H1 (cell line): ENCODE results near the gene LRP8. TPM values are rescaled to one million over a fixed set of nuclear protein-coding genes. Genes with fewer than 3 reads are reported as not detected.

Experiments used
- BACH1 ChIP-seq: IDR thresholded peaks from 2 replicates; pipeline ENCODE4 v1.6.1; 2012; ENCODE audit warnings: low read length, improper control_type of control experiment
- BCL11A ChIP-seq, 2 experiments: IDR thresholded peaks; one replicate each; pipeline ENCODE4 v1.6.1; 2011; ENCODE audit warnings: low read depth in 2 of 2, low read length in 2 of 2, mild to moderate bottlenecking in 2 of 2
- BRCA1 ChIP-seq: IDR thresholded peaks from 2 replicates; pipeline ENCODE4 v1.6.1; 2012; ENCODE audit warnings: low read depth, low read length, improper control_type of control experiment
- HDAC6 ChIP-seq: IDR thresholded peaks from one replicate; pipeline ENCODE4 v1.7.1; 2012; ENCODE audit warnings: low read depth, mild to moderate bottlenecking, inconsistent platforms, low read length, moderate library complexity
- POU5F1 ChIP-seq: IDR thresholded peaks from 2 replicates; pipeline ENCODE4 v1.6.1; 2011; ENCODE audit warnings: low read depth, mild to moderate bottlenecking, low read length, moderate library complexity
- SIN3A ChIP-seq, 2 experiments: IDR thresholded peaks in 1 of 2; conservative IDR thresholded peaks in 1 of 2; 2 replicates each; pipeline ENCODE4 v1.6.1; 2011 to 2012; ENCODE audit warnings: low read length in 2 of 2, improper control_type of control experiment in 1 of 2, low read depth in 1 of 2, mild to moderate bottlenecking in 1 of 2
- SIX5 ChIP-seq: IDR thresholded peaks from 2 replicates; pipeline ENCODE4 v1.6.1; 2011; ENCODE audit warnings: mild to moderate bottlenecking, low read depth, low read length
- polyA plus RNA-seq, 7 experiments: library from polyadenylated mRNA; depleted of rRNA in 3 of 7; stranded (reverse) in 5 of 7; unstranded in 2 of 7; fragments of >200 nt in 5 of 7; fragments of 200-250 nt in 2 of 7; gene quantifications; 1 replicate in 5 of 7; 2 replicates in 1 of 7; 4 replicates in 1 of 7; pipeline versions ENCODE4 v1.2.1 to v1.2.3, GENCODE V29; 2011 to 2013; ENCODE audit warnings: missing spikeins in 2 of 7, mixed read lengths in 2 of 7
- total RNA-seq: library from RNA; stranded (reverse); fragmentation: NEBNext Ultra II Directional; extraction: Animal tissue kit (Norgen Biotek cat#: 25700); gene quantifications from 2 replicates; pipeline ENCODE4 v1.2.1, GENCODE V29; 2021
- TF ChIP-seq, protein P1 (sequence below): IDR thresholded peaks from 2 replicates; pipeline ENCODE4 v1.6.1; 2011; ENCODE audit warnings: low read depth, mild to moderate bottlenecking, low read length; ENCODE audit not compliant: insufficient read depth

Gene LRP8
- total and polyA plus RNA-seq, 2 of the 8 experiments (the other 6 are each of a cell fraction or from before 2014, with no cell fraction given): 63.2 to 66.4 TPM

DNA sequence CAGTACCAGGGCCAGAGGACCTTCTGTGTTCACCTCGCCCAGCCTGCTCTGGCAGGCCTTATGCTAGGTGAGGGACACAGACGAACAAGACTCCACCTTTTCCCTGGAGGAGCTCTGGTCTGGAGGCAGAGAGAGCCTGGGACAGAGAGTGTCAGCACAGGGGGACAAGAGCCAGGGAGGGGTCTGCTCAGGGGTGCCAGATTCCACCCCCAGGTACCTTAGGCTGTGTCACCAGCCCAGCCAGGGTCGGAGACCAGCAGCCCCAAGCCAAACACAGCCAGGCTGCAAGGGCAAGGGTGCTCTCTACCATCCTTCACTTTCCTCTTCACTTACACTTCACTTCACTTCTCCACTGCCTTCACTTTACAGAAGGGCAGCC lies 4.3 kb upstream of the LRP8 start (continued):
- TF ChIP-seq BACH1 (no peak), BRCA1 (no peak), SIN3A (conservative IDR thresholded peaks at IDR 0.05 in 1 of 2, IDR thresholded peaks at IDR 0.05 in 1 of 2; ENCODE audit: low read depth in 1 of 2, low read length in 2 of 2) (no peak), HDAC6 (no peak), SIX5 (no peak), POU5F1 (no peak), BCL11A (IDR thresholded peaks at IDR 0.05; ENCODE audit: low read depth in 2 of 2, low read length in 2 of 2) (no peak)
- TF ChIP-seq, protein P1, sequence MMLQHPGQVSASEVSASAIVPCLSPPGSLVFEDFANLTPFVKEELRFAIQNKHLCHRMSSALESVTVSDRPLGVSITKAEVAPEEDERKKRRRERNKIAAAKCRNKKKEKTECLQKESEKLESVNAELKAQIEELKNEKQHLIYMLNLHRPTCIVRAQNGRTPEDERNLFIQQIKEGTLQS: no peak
